CD4-positive, alpha-beta memory T cell (primary cell): Measurements from ENCODE around the gene CALB2. TPM values are rescaled to one million over a fixed set of nuclear protein-coding genes. Genes with fewer than 3 reads are reported as not detected.
"Not testable (repeated sequence)": the region's sequence is repeated elsewhere in the genome, so short reads cannot be mapped to it uniquely, and the experiment has no call there.

ENCODE experiments used
- CTCF ChIA-PET: fragments of 350-600 bp; sonication (Branson Sonifier 250); formaldehyde crosslinking; loops from one replicate; lab custom pipeline; 2021; ENCODE audit warnings: inconsistent platforms; ENCODE audit not compliant: partially characterized antibody; lab: Charles Lee
- POLR2A ChIA-PET: fragments of 350-600 bp; sonication (Branson Sonifier 250); formaldehyde crosslinking; loops from one replicate; lab custom pipeline; 2021; ENCODE audit not compliant: partially characterized antibody; lab: Charles Lee
- DNase-seq, 5 donors: peaks; one replicate each; pipeline versions ENCODE4 v3.0.0 to v3.0.0-alpha.2; 2020 to 2022; ENCODE audit warnings: mixed read lengths in 1 of 5
- H3K27ac ChIP-seq: one replicate; pipeline ENCODE4 v1.7.0; 2013; ENCODE audit warnings: low read depth, low read length
- H3K27me3 ChIP-seq: 2 replicates; pipeline ENCODE4 v1.7.0; 2013; ENCODE audit warnings: mild to moderate bottlenecking, low read length, moderate library complexity; ENCODE audit not compliant: insufficient read depth
- H3K36me3 ChIP-seq: 2 replicates; pipeline ENCODE4 v1.7.0; 2013; ENCODE audit warnings: mild to moderate bottlenecking, low read length, moderate library complexity; ENCODE audit not compliant: insufficient read depth
- H3K4me1 ChIP-seq: 2 replicates; pipeline ENCODE4 v1.7.0; 2013; ENCODE audit warnings: mild to moderate bottlenecking, low read length, moderate library complexity; ENCODE audit not compliant: insufficient read depth
- H3K4me3 ChIP-seq, 2 donors: one replicate each; pipeline ENCODE4 v1.7.0; 2013; ENCODE audit warnings: low read length in 2 of 2, mild to moderate bottlenecking in 1 of 2
- H3K9me3 ChIP-seq, 2 donors: one replicate each; pipeline ENCODE4 v1.7.0; 2013; ENCODE audit warnings: low read length in 2 of 2, control low read depth in 1 of 2; ENCODE audit not compliant: control insufficient read depth in 1 of 2
- H3K27ac Mint-ChIP-seq, 7 donors: one replicate each; pipeline ENCODE4 v1.8.0; 2020 to 2021; ENCODE audit warnings: mixed read lengths in 7 of 7, mild to moderate bottlenecking in 6 of 7, inconsistent platforms in 3 of 7, moderate library complexity in 3 of 7
- H3K27me3 Mint-ChIP-seq, 2 donors: one replicate each; pipeline ENCODE4 v1.8.0; 2020 to 2021; ENCODE audit warnings: mixed read lengths in 2 of 2
- H3K36me3 Mint-ChIP-seq, 2 donors: one replicate each; pipeline ENCODE4 v1.8.0; 2020 to 2021; ENCODE audit warnings: mixed read lengths in 2 of 2, inconsistent platforms in 1 of 2, mild to moderate bottlenecking in 1 of 2
- H3K4me1 Mint-ChIP-seq, 4 donors: one replicate each; pipeline ENCODE4 v1.8.0; 2020 to 2021; ENCODE audit warnings: mixed read lengths in 4 of 4, mild to moderate bottlenecking in 1 of 4
- H3K4me3 Mint-ChIP-seq, 8 donors: one replicate each; pipeline ENCODE4 v1.8.0; 2020 to 2021; ENCODE audit warnings: mixed read lengths in 8 of 8, mild to moderate bottlenecking in 7 of 8, moderate library complexity in 6 of 8, inconsistent platforms in 3 of 8
- H3K9me3 Mint-ChIP-seq, 8 donors: one replicate each; pipeline ENCODE4 v1.8.0; 2020 to 2021; ENCODE audit warnings: mixed read lengths in 8 of 8, mild to moderate bottlenecking in 5 of 8, inconsistent platforms in 3 of 8, moderate library complexity in 1 of 8
- intact Hi-C: fragments of 100-400 bp; cut with micrococcal nuclease; formaldehyde crosslinking; loops from one replicate; pipeline ENCODE4 v1.15.1; 2023
- polyA plus RNA-seq, 2 donors: library from polyadenylated mRNA; unstranded; fragments of 300-500 nt; fragmentation: Illumina TruSeq; gene quantifications; one replicate each; pipeline ENCODE4 v1.2.3, GENCODE V29; 2021
- total RNA-seq, 2 experiments: library from RNA; stranded (reverse); gene quantifications; one replicate each; pipeline ENCODE4 v1.2.3, GENCODE V29; 2021

The CALB2 gene, protein sequence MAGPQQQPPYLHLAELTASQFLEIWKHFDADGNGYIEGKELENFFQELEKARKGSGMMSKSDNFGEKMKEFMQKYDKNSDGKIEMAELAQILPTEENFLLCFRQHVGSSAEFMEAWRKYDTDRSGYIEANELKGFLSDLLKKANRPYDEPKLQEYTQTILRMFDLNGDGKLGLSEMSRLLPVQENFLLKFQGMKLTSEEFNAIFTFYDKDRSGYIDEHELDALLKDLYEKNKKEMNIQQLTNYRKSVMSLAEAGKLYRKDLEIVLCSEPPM
- total RNA-seq, result not detected
- polyA plus RNA-seq, result not detected

DNA sequence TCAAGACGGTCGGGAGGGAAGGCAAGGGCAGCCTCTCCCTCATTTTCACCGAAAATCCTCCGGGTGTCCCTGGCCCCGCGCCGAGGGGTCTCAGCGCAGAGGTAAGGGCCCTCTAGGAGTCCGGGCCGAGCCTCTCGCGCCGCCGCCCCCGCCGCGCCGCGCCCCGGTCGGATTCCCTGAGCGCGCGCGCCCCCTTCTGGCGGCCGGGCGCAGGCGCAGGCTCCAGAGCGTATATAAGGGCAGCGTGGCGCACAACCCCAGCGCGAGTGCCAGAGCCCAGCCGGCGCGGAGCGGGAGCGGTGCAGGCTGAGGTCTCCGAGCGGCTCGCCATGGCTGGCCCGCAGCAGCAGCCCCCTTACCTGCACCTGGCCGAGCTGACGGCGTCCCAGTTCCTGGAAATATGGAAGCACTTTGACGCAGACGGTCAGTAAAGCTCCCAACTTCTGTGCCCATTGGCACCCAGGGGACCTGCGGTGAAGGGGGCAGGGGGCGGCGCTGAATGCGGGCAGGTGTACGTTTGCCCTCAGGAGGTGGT is at the start of gene CALB2:
CALB2 (plus strand) TSS at position 260 of the 535 bp plus-strand sequence; CDS start at position 330, 70 bp downstream.
- Histone ChIP-seq H3K27me3 (peaks cover 3% of the 10 kb centered on the region), H3K36me3 (no peaks in the 10 kb centered on the region), H3K9me3 (no peaks in the 10 kb centered on the region), H3K4me1 (peaks cover 10% of the 10 kb centered on the region), H3K4me3 (no peak within 1 kb of the TSS), H3K27ac (no peak within 1 kb of the TSS)
- H3K9me3 Mint-ChIP-seq, result no peaks in the 10 kb centered on the region
- H3K4me1 Mint-ChIP-seq, result peaks cover 0 to 2% (median 0%) of the 10 kb centered on the region in 4 donors
- peaks cover 15 to 22% of the 10 kb centered on the region in 2 donors for H3K27me3 Mint-ChIP-seq
- ChIA-PET CTCF (interaction anchor here (1.0 to 1.7 kb wide), 4 partner anchors 9 to 41 kb away, joined by 3 to 6 read pairs (median 3); no protein-coding TSS in a partner anchor), POLR2A (no interaction called here)
- H3K27ac Mint-ChIP-seq, result no peak within 1 kb of the TSS
- peak in 4 of 5 donors; percentile 49 to 61 (median 54) for DNase-seq
- H3K36me3 Mint-ChIP-seq, result no peaks in the 10 kb centered on the region
- peak within 1 kb of the TSS in 5 of 8 donors; percentile 15 to 48 (median 39) for H3K4me3 Mint-ChIP-seq
- intact Hi-C loops, result no loop called here

DNA sequence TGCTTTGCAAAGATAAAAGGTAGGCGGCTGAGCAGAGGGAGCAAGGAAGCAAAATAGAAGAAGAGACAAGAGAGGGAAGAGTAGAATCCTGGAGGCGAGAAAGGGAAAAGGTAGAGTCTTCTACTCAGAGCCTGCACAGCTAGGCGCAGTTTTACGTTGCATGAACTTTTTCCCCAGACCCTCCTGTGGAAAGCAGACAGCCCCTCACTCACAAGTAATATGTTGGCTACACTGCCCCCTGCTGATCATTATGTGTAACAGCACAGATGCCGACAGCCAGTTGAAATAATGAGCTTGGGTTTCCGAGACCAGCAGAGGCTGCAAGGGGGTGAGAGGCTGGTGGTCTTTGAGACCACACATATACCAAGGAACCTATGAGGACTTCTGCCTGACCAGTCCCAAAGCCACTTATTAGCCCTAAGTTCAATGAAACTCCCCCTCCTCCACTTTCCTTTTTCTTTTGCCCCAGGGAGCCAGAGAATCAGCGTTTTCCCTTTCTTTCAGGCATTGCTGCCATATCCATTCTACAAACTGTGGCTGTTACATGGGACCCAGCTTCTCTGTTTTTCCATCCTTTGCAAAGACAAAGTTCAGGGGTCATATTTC is 46.9 kb upstream of the CALB2 start:
- Histone ChIP-seq H3K36me3 (no peaks in the 10 kb centered on the region), H3K4me3 (no peak overlapping the region), H3K9me3 (no peaks in the 10 kb centered on the region), H3K4me1 (no peaks in the 10 kb centered on the region), H3K27ac (no peak overlapping the region), H3K27me3 (no peaks in the 10 kb centered on the region)
- Mint-ChIP-seq H3K36me3 (no peaks in the 10 kb centered on the region), H3K27me3 (peaks cover 33 to 45% of the 10 kb centered on the region in 2 donors), H3K4me1 (peaks cover 0 to 2% (median 0%) of the 10 kb centered on the region in 4 donors), H3K27ac (no peak overlapping the region), H3K4me3 (no peak overlapping the region), H3K9me3 (peaks cover 0 to 3% (median 0%) of the 10 kb centered on the region in 8 donors)
- ChIA-PET POLR2A (no interaction called here), CTCF (interaction anchor here (0.7 to 2.0 kb wide), 11 partner anchors 9 to 542 kb away, joined by 3 to 9 read pairs (median 4); no protein-coding TSS in a partner anchor)
- peak in 3 of 5 donors; percentile 18 to 23 (median 19) for DNase-seq
- intact Hi-C loops, result loop anchor here (1.0 kb wide), 1 partner anchor 96 kb away; no protein-coding TSS in a partner anchor

DNA sequence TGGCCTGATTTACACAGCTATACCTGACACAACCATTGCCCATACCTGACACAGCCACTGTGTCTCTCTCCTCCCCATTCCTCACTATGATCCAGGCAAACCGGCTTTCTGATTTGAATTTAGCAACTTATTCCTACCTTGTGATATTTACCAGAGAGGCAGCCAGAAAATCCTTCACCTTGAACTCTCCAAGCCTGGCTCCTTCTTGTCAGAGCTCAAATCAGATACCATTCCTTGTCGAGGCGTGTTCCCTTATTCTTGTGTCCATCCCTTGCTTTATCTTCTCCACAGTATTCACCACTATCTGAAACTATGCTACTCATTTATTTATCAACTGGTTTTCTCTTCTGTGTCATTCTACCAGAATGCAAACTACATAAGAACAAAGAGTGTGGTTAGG is 44.9 kb upstream of the CALB2 start:
- CTCF ChIA-PET, H3K27me3 ChIP-seq, POLR2A ChIA-PET: not testable (repeated sequence)

DNA sequence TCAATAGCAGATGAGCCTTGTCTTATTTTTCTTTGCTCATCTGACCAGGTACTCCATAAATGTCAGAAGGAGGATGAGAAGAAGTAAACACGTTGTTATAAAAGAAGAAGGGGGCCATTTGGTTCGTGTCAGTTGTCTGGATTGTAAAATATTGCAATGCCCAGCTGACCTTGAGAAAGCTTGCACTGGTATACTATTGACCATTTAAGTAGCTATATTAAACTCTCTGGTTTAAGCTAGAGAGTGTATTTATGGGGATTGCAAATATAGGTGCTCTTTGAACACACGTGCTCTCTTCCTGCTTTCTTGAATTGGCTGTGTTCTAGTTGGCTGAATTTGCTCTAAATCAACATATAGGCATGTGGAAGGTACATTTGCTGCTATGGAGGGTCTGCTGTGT is 43.3 kb upstream of the CALB2 start:
- Histone ChIP-seq H3K27ac (no peak overlapping the region), H3K9me3 (no peaks in the 10 kb centered on the region), H3K4me1 (no peaks in the 10 kb centered on the region), H3K36me3 (no peaks in the 10 kb centered on the region), H3K27me3 (no peaks in the 10 kb centered on the region), H3K4me3 (no peak overlapping the region)
- no peak overlapping the region for H3K27ac Mint-ChIP-seq
- peaks cover 0 to 3% (median 0%) of the 10 kb centered on the region in 8 donors for H3K9me3 Mint-ChIP-seq
- CTCF ChIA-PET, result interaction anchor here (0.9 kb wide), 1 partner anchor 11 kb away, joined by 3 read pairs; no protein-coding TSS in a partner anchor
- peaks cover 25 to 31% of the 10 kb centered on the region in 2 donors for H3K27me3 Mint-ChIP-seq
- intact Hi-C loops, result no loop called here
- H3K4me1 Mint-ChIP-seq, result peaks cover 0 to 2% (median 0%) of the 10 kb centered on the region in 4 donors
- no peaks in the 10 kb centered on the region for H3K36me3 Mint-ChIP-seq
- POLR2A ChIA-PET, result no interaction called here
- no peak overlapping the region for H3K4me3 Mint-ChIP-seq
- no peak for DNase-seq

More for the DNA sequence above, 44.9 kb upstream of the CALB2 start:
- H3K9me3 Mint-ChIP-seq, H3K9me3 ChIP-seq, H3K4me3 ChIP-seq, intact Hi-C loops, H3K36me3 ChIP-seq, H3K36me3 Mint-ChIP-seq, H3K4me3 Mint-ChIP-seq, H3K4me1 Mint-ChIP-seq, H3K4me1 ChIP-seq, H3K27ac ChIP-seq, H3K27ac Mint-ChIP-seq, DNase-seq: not testable (repeated sequence)
- peaks cover 33 to 41% of the 10 kb centered on the region in 2 donors for H3K27me3 Mint-ChIP-seq

DNA sequence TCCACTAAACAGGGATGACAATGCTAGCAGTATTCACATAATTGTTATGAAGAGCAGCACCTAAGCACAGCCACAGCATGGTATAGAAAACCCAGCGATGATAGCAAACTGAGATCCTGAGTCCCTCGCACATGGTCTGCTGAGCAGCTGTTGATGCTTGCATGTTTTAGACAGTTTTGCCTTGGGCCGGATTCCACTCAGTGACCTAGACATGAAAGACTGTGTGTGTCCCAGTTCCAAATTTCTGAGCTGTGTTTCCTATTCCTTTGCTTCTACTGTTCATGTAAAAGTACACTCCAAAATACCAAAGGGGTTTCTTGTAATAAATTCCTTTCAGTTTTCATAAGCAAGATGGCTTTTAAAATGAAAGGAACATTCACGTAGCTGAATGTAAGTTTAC is 38.5 kb upstream of the CALB2 start:
- CTCF ChIA-PET, result interaction anchor here (1.0 to 1.2 kb wide), 2 partner anchors 9 to 11 kb away, joined by 3 to 5 read pairs; no protein-coding TSS in a partner anchor
- intact Hi-C loops, result no loop called here

DNA sequence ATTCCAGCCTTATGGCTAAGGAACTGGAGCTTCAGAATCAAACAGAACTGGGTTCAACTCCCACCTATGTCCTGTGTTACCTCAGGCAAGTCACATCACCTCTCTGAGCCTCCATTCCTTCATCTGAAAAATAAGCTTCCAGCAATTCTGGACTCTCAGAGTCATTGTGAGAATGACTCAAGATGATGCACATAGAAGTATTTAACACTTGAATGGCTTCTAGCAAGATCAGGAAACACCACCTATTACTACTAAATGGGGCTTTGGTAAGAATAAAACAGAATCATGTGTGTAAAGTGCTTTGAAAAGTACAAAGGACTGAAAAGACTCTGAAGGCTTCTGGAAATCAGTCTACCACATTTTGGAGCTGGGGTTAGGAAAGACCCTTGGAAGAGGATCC is 30.8 kb upstream of the CALB2 start:
- CTCF ChIA-PET, result interaction anchor here (2.1 kb wide), 1 partner anchor 16 kb away, joined by 9 read pairs; no protein-coding TSS in a partner anchor

More for the DNA sequence above, 38.5 kb upstream of the CALB2 start:
- H3K9me3 Mint-ChIP-seq, result peaks cover 0 to 3% (median 0%) of the 10 kb centered on the region in 8 donors
- peaks cover 16 to 23% of the 10 kb centered on the region in 2 donors for H3K27me3 Mint-ChIP-seq
- Histone ChIP-seq H3K4me3 (no peak overlapping the region), H3K9me3 (no peaks in the 10 kb centered on the region), H3K36me3 (no peaks in the 10 kb centered on the region), H3K4me1 (no peaks in the 10 kb centered on the region), H3K27ac (no peak overlapping the region), H3K27me3 (peaks cover 6% of the 10 kb centered on the region)
- no peaks in the 10 kb centered on the region for H3K4me1 Mint-ChIP-seq
- no peak overlapping the region for H3K27ac Mint-ChIP-seq
- POLR2A ChIA-PET, result no interaction called here
- H3K36me3 Mint-ChIP-seq, result no peaks in the 10 kb centered on the region
- no peak for DNase-seq
- no peak overlapping the region for H3K4me3 Mint-ChIP-seq

DNA sequence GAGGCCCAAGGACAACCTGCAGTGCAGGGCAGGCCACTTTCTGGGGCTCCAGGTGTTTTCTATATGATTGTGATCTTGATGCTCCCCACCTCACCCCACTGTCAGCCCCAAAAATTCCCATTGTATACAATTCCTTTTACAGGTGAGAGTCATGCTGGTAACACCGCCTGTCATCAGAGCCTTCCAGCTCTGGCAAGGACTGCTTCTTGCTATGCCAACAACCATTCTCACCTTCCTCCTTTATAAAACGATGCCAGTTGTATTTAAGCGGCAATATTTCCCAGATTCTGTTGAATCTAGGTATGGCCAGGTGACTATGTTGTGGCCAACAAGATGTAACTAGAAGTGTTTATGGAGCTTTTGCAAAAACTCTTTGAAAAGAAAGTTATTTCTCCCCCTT is 30.4 kb upstream of the CALB2 start:
- H3K27me3 Mint-ChIP-seq, result peaks cover 9 to 17% of the 10 kb centered on the region in 2 donors

More for the DNA sequence above, 30.8 kb upstream of the CALB2 start:
- intact Hi-C loops, result no loop called here
- no peak for DNase-seq
- H3K27me3 ChIP-seq, result no peaks in the 10 kb centered on the region
- POLR2A ChIA-PET, result no interaction called here
- no peak overlapping the region for H3K27ac ChIP-seq
- H3K9me3 Mint-ChIP-seq, result peaks cover 0 to 15% (median 3%) of the 10 kb centered on the region in 8 donors
- no peaks in the 10 kb centered on the region for H3K9me3 ChIP-seq
- H3K4me1 Mint-ChIP-seq, result no peaks in the 10 kb centered on the region
- no peak overlapping the region for H3K4me3 Mint-ChIP-seq
- H3K27me3 Mint-ChIP-seq, result peaks cover 9 to 17% of the 10 kb centered on the region in 2 donors
- no peak overlapping the region for H3K4me3 ChIP-seq
- no peaks in the 10 kb centered on the region for H3K4me1 ChIP-seq
- H3K36me3 Mint-ChIP-seq, result peaks cover 0 to 1% of the 10 kb centered on the region in 2 donors
- no peak overlapping the region for H3K27ac Mint-ChIP-seq
- no peaks in the 10 kb centered on the region for H3K36me3 ChIP-seq

More for the DNA sequence above, 30.4 kb upstream of the CALB2 start:
- Histone ChIP-seq H3K36me3 (no peaks in the 10 kb centered on the region), H3K27ac (no peak overlapping the region), H3K9me3 (no peaks in the 10 kb centered on the region), H3K27me3 (no peaks in the 10 kb centered on the region), H3K4me1 (no peaks in the 10 kb centered on the region), H3K4me3 (no peak overlapping the region)
- H3K9me3 Mint-ChIP-seq, result peaks cover 0 to 15% (median 3%) of the 10 kb centered on the region in 8 donors
- no peak overlapping the region for H3K27ac Mint-ChIP-seq
- no peak overlapping the region for H3K4me3 Mint-ChIP-seq
- no peaks in the 10 kb centered on the region for H3K4me1 Mint-ChIP-seq
- H3K36me3 Mint-ChIP-seq, result peaks cover 0 to 1% of the 10 kb centered on the region in 2 donors
- POLR2A ChIA-PET, result no interaction called here
- intact Hi-C loops, result no loop called here
- CTCF ChIA-PET, result interaction anchor here (2.1 kb wide), 1 partner anchor 16 kb away, joined by 9 read pairs; no protein-coding TSS in a partner anchor
- no peak for DNase-seq
